ENCODE measurements around the gene AMMECR1L.
"Not testable (repeated sequence)": the region's sequence is repeated elsewhere in the genome, so short reads cannot be mapped to it uniquely, and the experiment has no call there.

AMMECR1L gene

GRCh38 chr2:127897531-127898211 is 11.9 kb upstream of the AMMECR1L start:
- TF ChIP-seq ZNF274 (IDR thresholded peaks at IDR 0.05; ENCODE audit: low read depth, low read length): no peak
- H3K4me3 ChIP-seq (ENCODE audit: low read length): no peak overlapping the region

- no peak overlapping the region for H3K4me3 ChIP-seq (ENCODE audit: low read length)
- TF ChIP-seq ZNF274 (IDR thresholded peaks at IDR 0.05; ENCODE audit: low read depth, low read length): no peak
Measured at GRCh38 chr2:127893494-127893893, 7.7 kb upstream of the AMMECR1L start.

- no peak overlapping the region for H3K4me3 ChIP-seq (ENCODE audit: low read length)
- no peak for TF ChIP-seq ZNF274 (IDR thresholded peaks at IDR 0.05; ENCODE audit: low read depth, low read length)
Measured at GRCh38 chr2:127893033-127893432, 7.3 kb upstream of the AMMECR1L start.

- H3K4me3 ChIP-seq (ENCODE audit: low read length): no peak overlapping the region
Measured at GRCh38 chr2:127891811-127892210, 6.1 kb upstream of the AMMECR1L start.

GRCh38 chr2:127890756-127891155 is 5.0 kb upstream of the AMMECR1L start:
- not testable (repeated sequence) for H3K4me3 ChIP-seq (ENCODE audit: low read length)

More at GRCh38 chr2:127891811-127892210, 6.1 kb upstream of the AMMECR1L start:
- no peak for TF ChIP-seq ZNF274 (IDR thresholded peaks at IDR 0.05; ENCODE audit: low read depth, low read length)

GRCh38 chr2:127888772-127889171 is 3.0 kb upstream of the AMMECR1L start:
- no peak overlapping the region for H3K4me3 ChIP-seq (ENCODE audit: low read length)
- no peak for TF ChIP-seq ZNF274 (IDR thresholded peaks at IDR 0.05; ENCODE audit: low read depth, low read length)

GRCh38 chr2:127887776-127888130 is 2.0 kb upstream of the AMMECR1L start:
- no peak overlapping the region for H3K4me3 ChIP-seq (ENCODE audit: low read length)
- no peak for TF ChIP-seq ZNF274 (IDR thresholded peaks at IDR 0.05; ENCODE audit: low read depth, low read length)

- peak overlapping the region; percentile 44; the same call in 1 of the 2 replicates for H3K4me3 ChIP-seq (ENCODE audit: low read length)
- no peak for TF ChIP-seq ZNF274 (IDR thresholded peaks at IDR 0.05; ENCODE audit: low read depth, low read length)
Measured at GRCh38 chr2:127887082-127887775, 1.5 kb upstream of the AMMECR1L start.

GRCh38 chr2:127886593-127886935 is 808 bp upstream of the AMMECR1L start:
- H3K4me3 ChIP-seq (ENCODE audit: low read length): peak overlapping the region; percentile 89; the same call in 1 of the 2 replicates

- H3K4me3 ChIP-seq (ENCODE audit: low read length): peak overlapping the region; percentile 85
Measured at GRCh38 chr2:127884861-127885740, 655 bp downstream of the AMMECR1L start.

- no peak for TF ChIP-seq ZNF274 (IDR thresholded peaks at IDR 0.05; ENCODE audit: low read depth, low read length)
Measured at GRCh38 chr2:127884436-127884835, 1.3 kb downstream of the AMMECR1L start.

GRCh38 chr2:127879899-127880298 is 5.9 kb downstream of the AMMECR1L start:
- no peak for TF ChIP-seq ZNF274 (IDR thresholded peaks at IDR 0.05; ENCODE audit: low read depth, low read length)
- no peak overlapping the region for H3K4me3 ChIP-seq (ENCODE audit: low read length)

More at GRCh38 chr2:127884436-127884835, 1.3 kb downstream of the AMMECR1L start:
- peak overlapping the region; percentile 85 for H3K4me3 ChIP-seq (ENCODE audit: low read length)

GRCh38 chr2:127877626-127878025 is 8.1 kb downstream of the AMMECR1L start:
- H3K4me3 ChIP-seq (ENCODE audit: low read length): no peak overlapping the region
- no peak for TF ChIP-seq ZNF274 (IDR thresholded peaks at IDR 0.05; ENCODE audit: low read depth, low read length)

- no peak overlapping the region for H3K4me3 ChIP-seq (ENCODE audit: low read length)
- no peak for TF ChIP-seq ZNF274 (IDR thresholded peaks at IDR 0.05; ENCODE audit: low read depth, low read length)
Measured at GRCh38 chr2:127877136-127877535, 8.6 kb downstream of the AMMECR1L start.

Measured in GM08714 (cell line).